Measurements from ENCODE around the gene FMR1NB.

FMR1NB gene

GRCh38 chrX:147978931-147979330, 2.2 kb upstream of the FMR1NB start:
- Histone ChIP-seq H3K27me3 (ENCODE audit: insufficient read depth, low read length) (no peaks in the 10 kb centered on the region), H3K4me1 (ENCODE audit: control insufficient read depth, insufficient read depth, low read length, unreplicated experiment) (no peaks in the 10 kb centered on the region), H2AFZ (ENCODE audit: low read length, unreplicated experiment) (no peak overlapping the region), H3K4me3 (ENCODE audit: low read depth, low read length) (no peak overlapping the region), H3K36me3 (ENCODE audit: insufficient read depth, low read length) (no peaks in the 10 kb centered on the region), H3K27ac (ENCODE audit: low read depth, low read length) (no peak overlapping the region), H3K79me2 (ENCODE audit: control insufficient read depth, insufficient read depth, low read length, unreplicated experiment) (no peaks in the 10 kb centered on the region)

DNA sequence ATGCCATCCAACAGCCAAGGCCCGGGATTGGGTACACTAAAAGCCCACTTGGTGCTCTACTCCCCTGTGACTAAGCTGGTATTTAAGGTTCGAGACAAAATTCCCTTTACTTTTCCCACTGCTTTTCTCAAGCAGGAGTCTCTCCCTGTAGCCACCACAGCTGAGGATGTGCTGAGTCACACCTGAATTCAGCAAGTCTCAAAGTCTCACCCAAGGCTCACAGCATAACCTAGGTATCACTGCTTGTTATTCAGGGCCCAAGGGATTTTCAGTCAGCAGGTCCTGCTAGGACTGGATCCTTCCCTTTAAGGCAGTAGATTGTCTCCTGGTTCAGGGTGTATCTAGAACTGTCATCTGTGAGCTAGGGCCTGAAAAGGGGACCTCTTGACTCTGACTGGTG, 39.2 kb downstream of the FMR1NB start:
- H3K79me2 ChIP-seq (ENCODE audit: control insufficient read depth, insufficient read depth, low read length, unreplicated experiment), result no peaks in the 10 kb centered on the region
- no peak overlapping the region for H2AFZ ChIP-seq (ENCODE audit: low read length, unreplicated experiment)
- no peak overlapping the region for H3K27ac ChIP-seq (ENCODE audit: low read depth, low read length)
- no peaks in the 10 kb centered on the region for H3K36me3 ChIP-seq (ENCODE audit: insufficient read depth, low read length)
- H3K27me3 ChIP-seq (ENCODE audit: insufficient read depth, low read length), result no peaks in the 10 kb centered on the region
- no peak overlapping the region for H3K4me3 ChIP-seq (ENCODE audit: low read depth, low read length)
- no peaks in the 10 kb centered on the region for H3K4me1 ChIP-seq (ENCODE audit: control insufficient read depth, insufficient read depth, low read length, unreplicated experiment)

GRCh38 chrX:148024425-148025148, 43.5 kb downstream of the FMR1NB start:
- H3K79me2 ChIP-seq (ENCODE audit: control insufficient read depth, insufficient read depth, low read length, unreplicated experiment), result no peaks in the 10 kb centered on the region
- no peak overlapping the region for H2AFZ ChIP-seq (ENCODE audit: low read length, unreplicated experiment)
- H3K4me3 ChIP-seq (ENCODE audit: low read depth, low read length), result no peak overlapping the region
- no peaks in the 10 kb centered on the region for H3K27me3 ChIP-seq (ENCODE audit: insufficient read depth, low read length)
- H3K27ac ChIP-seq (ENCODE audit: low read depth, low read length), result no peak overlapping the region
- no peaks in the 10 kb centered on the region for H3K4me1 ChIP-seq (ENCODE audit: control insufficient read depth, insufficient read depth, low read length, unreplicated experiment)
- H3K36me3 ChIP-seq (ENCODE audit: insufficient read depth, low read length), result no peaks in the 10 kb centered on the region

DNA sequence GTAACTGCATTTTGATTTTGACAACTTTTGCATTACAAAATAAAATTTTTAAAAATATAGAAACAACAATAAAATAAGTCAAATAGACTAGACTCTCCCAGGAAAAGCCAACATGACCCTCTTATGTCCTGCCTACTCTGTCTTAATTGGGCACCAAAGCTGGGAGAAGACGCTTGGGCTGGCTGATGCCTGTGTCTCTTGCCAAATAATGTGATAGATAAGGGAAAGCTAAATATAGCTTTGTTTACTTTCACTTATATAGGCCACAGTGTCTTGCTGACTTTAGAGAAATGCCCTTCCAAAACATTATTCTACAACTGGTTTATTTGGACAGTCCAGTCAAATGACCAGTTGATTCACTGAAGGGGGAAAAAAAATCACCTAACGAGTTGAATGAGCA, 54.2 kb downstream of the FMR1NB start:
- H3K79me2 ChIP-seq (ENCODE audit: control insufficient read depth, insufficient read depth, low read length, unreplicated experiment), result no peaks in the 10 kb centered on the region
- no peaks in the 10 kb centered on the region for H3K27me3 ChIP-seq (ENCODE audit: insufficient read depth, low read length)
- H2AFZ ChIP-seq (ENCODE audit: low read length, unreplicated experiment), result no peak overlapping the region
- H3K4me3 ChIP-seq (ENCODE audit: low read depth, low read length), result no peak overlapping the region
- no peak overlapping the region for H3K27ac ChIP-seq (ENCODE audit: low read depth, low read length)
- no peaks in the 10 kb centered on the region for H3K4me1 ChIP-seq (ENCODE audit: control insufficient read depth, insufficient read depth, low read length, unreplicated experiment)
- H3K36me3 ChIP-seq (ENCODE audit: insufficient read depth, low read length), result no peaks in the 10 kb centered on the region

- H3K4me1 ChIP-seq (ENCODE audit: control insufficient read depth, insufficient read depth, low read length, unreplicated experiment), result no peaks in the 10 kb centered on the region
Measured at GRCh38 chrX:148037020-148037419, 55.9 kb downstream of the FMR1NB start.

DNA sequence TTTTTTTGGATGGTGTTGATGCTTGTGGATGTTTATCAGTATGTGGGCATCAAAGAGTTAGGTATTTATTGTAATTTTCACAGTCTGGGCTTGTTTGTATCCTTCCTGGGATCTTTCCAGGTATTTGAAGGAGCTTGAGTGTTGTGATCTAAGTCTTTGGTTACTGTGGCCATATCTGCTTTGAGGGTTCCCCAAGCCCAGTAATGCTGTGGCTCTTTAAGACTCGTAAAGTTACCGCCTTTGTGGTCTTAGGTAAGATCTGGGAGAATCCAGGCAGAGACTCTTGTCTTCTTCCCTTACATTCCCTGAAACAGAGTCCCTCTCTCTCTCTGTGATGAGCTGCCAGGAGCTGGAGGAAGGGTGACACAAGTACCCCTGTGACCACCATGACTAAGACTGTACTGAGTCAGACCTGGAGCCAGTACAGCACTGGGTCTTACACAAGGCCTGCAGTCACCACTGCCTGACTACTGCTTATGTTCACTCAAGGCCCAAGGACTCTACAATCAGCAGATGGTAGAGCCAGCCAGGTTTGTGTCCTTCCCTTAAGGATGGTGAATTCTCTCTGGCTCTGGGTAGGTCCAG, 62.2 kb downstream of the FMR1NB start:
- Histone ChIP-seq H3K27me3 (ENCODE audit: insufficient read depth, low read length) (no peaks in the 10 kb centered on the region), H3K4me3 (ENCODE audit: low read depth, low read length) (no peak overlapping the region), H3K79me2 (ENCODE audit: control insufficient read depth, insufficient read depth, low read length, unreplicated experiment) (no peaks in the 10 kb centered on the region), H3K36me3 (ENCODE audit: insufficient read depth, low read length) (no peaks in the 10 kb centered on the region), H2AFZ (ENCODE audit: low read length, unreplicated experiment) (no peak overlapping the region), H3K27ac (ENCODE audit: low read depth, low read length) (no peak overlapping the region), H3K4me1 (ENCODE audit: control insufficient read depth, insufficient read depth, low read length, unreplicated experiment) (no peaks in the 10 kb centered on the region)

More at GRCh38 chrX:148037020-148037419, 55.9 kb downstream of the FMR1NB start:
- no peaks in the 10 kb centered on the region for H3K79me2 ChIP-seq (ENCODE audit: control insufficient read depth, insufficient read depth, low read length, unreplicated experiment)
- H3K4me3 ChIP-seq (ENCODE audit: low read depth, low read length), result no peak overlapping the region
- H3K27ac ChIP-seq (ENCODE audit: low read depth, low read length), result no peak overlapping the region
- no peaks in the 10 kb centered on the region for H3K27me3 ChIP-seq (ENCODE audit: insufficient read depth, low read length)
- H2AFZ ChIP-seq (ENCODE audit: low read length, unreplicated experiment), result no peak overlapping the region
- no peaks in the 10 kb centered on the region for H3K36me3 ChIP-seq (ENCODE audit: insufficient read depth, low read length)

DNA sequence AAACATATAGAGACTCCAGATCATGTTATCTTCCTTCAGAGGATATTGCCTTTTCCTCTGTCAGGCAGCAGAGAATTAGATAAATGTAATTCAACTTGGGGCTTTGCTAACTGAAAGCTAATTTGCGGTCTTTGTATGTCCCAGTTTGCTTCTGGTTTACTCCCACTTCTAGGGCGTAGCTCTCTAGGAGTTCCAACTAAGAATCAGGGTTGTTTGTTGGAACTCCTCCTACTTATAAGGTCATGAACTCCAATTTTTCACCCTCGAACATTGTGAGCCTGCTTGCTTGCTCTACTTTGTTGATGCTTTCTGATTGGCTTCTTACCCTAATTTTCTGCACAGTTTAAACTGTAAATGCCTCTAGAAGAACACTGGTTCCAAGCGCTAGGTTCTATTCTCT, 66.1 kb downstream of the FMR1NB start:
- Histone ChIP-seq H3K4me3 (ENCODE audit: low read depth, low read length) (no peak overlapping the region), H3K79me2 (ENCODE audit: control insufficient read depth, insufficient read depth, low read length, unreplicated experiment) (no peaks in the 10 kb centered on the region), H3K27me3 (ENCODE audit: insufficient read depth, low read length) (no peaks in the 10 kb centered on the region), H3K4me1 (ENCODE audit: control insufficient read depth, insufficient read depth, low read length, unreplicated experiment) (no peaks in the 10 kb centered on the region), H3K36me3 (ENCODE audit: insufficient read depth, low read length) (no peaks in the 10 kb centered on the region), H3K27ac (ENCODE audit: low read depth, low read length) (no peak overlapping the region), H2AFZ (ENCODE audit: low read length, unreplicated experiment) (no peak overlapping the region)

- Histone ChIP-seq H3K27me3 (ENCODE audit: insufficient read depth, low read length) (no peaks in the 10 kb centered on the region), H2AFZ (ENCODE audit: low read length, unreplicated experiment) (no peak overlapping the region), H3K4me1 (ENCODE audit: control insufficient read depth, insufficient read depth, low read length, unreplicated experiment) (no peaks in the 10 kb centered on the region), H3K27ac (ENCODE audit: low read depth, low read length) (no peak overlapping the region), H3K79me2 (ENCODE audit: control insufficient read depth, insufficient read depth, low read length, unreplicated experiment) (no peaks in the 10 kb centered on the region), H3K4me3 (ENCODE audit: low read depth, low read length) (no peak overlapping the region), H3K36me3 (ENCODE audit: insufficient read depth, low read length) (no peaks in the 10 kb centered on the region)
Measured at GRCh38 chrX:148049441-148049840, 68.3 kb downstream of the FMR1NB start.

DNA sequence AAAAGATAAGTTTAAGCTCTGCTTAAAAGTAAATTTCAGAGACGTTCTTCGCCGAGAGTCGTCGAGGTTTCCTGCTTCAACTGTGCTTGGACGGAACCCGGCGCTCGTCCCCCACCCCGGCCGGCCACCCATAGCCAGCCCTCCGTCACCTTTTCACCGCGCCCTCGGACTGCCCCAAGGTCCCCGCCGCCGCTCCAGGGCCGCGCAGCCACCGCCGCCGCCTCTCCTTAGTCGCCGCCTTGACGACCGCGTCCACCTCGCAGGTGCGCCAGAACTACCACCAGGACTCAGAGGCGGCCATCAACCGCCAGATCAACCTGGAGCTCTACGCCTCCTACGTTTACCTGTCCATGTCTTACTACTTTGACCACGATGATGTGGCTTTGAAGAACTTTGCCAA, 70.8 kb downstream of the FMR1NB start:
- Histone ChIP-seq H3K4me1 (ENCODE audit: control insufficient read depth, insufficient read depth, low read length, unreplicated experiment) (no peaks in the 10 kb centered on the region), H3K79me2 (ENCODE audit: control insufficient read depth, insufficient read depth, low read length, unreplicated experiment) (no peaks in the 10 kb centered on the region)

GRCh38 chrX:148067285-148067684, 86.1 kb downstream of the FMR1NB start:
- H3K27ac ChIP-seq (ENCODE audit: low read depth, low read length), result no peak overlapping the region
- no peaks in the 10 kb centered on the region for H3K79me2 ChIP-seq (ENCODE audit: control insufficient read depth, insufficient read depth, low read length, unreplicated experiment)
- H3K4me1 ChIP-seq (ENCODE audit: control insufficient read depth, insufficient read depth, low read length, unreplicated experiment), result no peaks in the 10 kb centered on the region
- no peaks in the 10 kb centered on the region for H3K36me3 ChIP-seq (ENCODE audit: insufficient read depth, low read length)
- H2AFZ ChIP-seq (ENCODE audit: low read length, unreplicated experiment), result no peak overlapping the region
- no peak overlapping the region for H3K4me3 ChIP-seq (ENCODE audit: low read depth, low read length)
- H3K27me3 ChIP-seq (ENCODE audit: insufficient read depth, low read length), result no peaks in the 10 kb centered on the region

More for the DNA sequence above, 70.8 kb downstream of the FMR1NB start:
- H2AFZ ChIP-seq (ENCODE audit: low read length, unreplicated experiment), result no peak overlapping the region
- H3K4me3 ChIP-seq (ENCODE audit: low read depth, low read length), result no peak overlapping the region
- no peaks in the 10 kb centered on the region for H3K36me3 ChIP-seq (ENCODE audit: insufficient read depth, low read length)
- no peak overlapping the region for H3K27ac ChIP-seq (ENCODE audit: low read depth, low read length)
- H3K27me3 ChIP-seq (ENCODE audit: insufficient read depth, low read length), result no peaks in the 10 kb centered on the region

GRCh38 chrX:148069759-148070503, 88.8 kb downstream of the FMR1NB start:
- Histone ChIP-seq H3K4me1 (ENCODE audit: control insufficient read depth, insufficient read depth, low read length, unreplicated experiment) (no peaks in the 10 kb centered on the region), H2AFZ (ENCODE audit: low read length, unreplicated experiment) (no peak overlapping the region), H3K36me3 (ENCODE audit: insufficient read depth, low read length) (no peaks in the 10 kb centered on the region), H3K27me3 (ENCODE audit: insufficient read depth, low read length) (no peaks in the 10 kb centered on the region), H3K27ac (ENCODE audit: low read depth, low read length) (no peak overlapping the region), H3K79me2 (ENCODE audit: control insufficient read depth, insufficient read depth, low read length, unreplicated experiment) (no peaks in the 10 kb centered on the region), H3K4me3 (ENCODE audit: low read depth, low read length) (no peak overlapping the region)
